Tibial nerve (tissue), 4 donors: ENCODE data around the gene MEP1B. TPM values are rescaled to one million over a fixed set of nuclear protein-coding genes. Genes with fewer than 3 reads are reported as not detected.

Experiments
- DNase-seq, 2 donors: peaks; one replicate each; pipeline ENCODE4 v3.0.0-alpha.2; 2019; ENCODE audit warnings: low spot score in 2 of 2
- H3K27ac ChIP-seq, 4 donors: fragments of 200-600 bp; sonication (generic) in 3 of 4; one replicate each; pipeline ENCODE4 v1.5.1; 2017 to 2019; ENCODE audit warnings: mild to moderate bottlenecking in 1 of 4
- H3K27me3 ChIP-seq, 2 donors: fragments of 200-600 bp; sonication (generic) in 1 of 2; one replicate each; pipeline versions ENCODE4 v1.5.1 to v1.6.0; 2017 to 2019
- H3K36me3 ChIP-seq, 3 donors: fragments of 200-600 bp; sonication (generic); one replicate each; pipeline ENCODE4 v1.5.1; 2018 to 2019
- H3K4me1 ChIP-seq, 4 donors: fragments of 200-600 bp; sonication (generic) in 3 of 4; one replicate each; pipeline ENCODE4 v1.5.1; 2017 to 2019
- H3K4me3 ChIP-seq, 4 donors: fragments of 200-600 bp; sonication (generic) in 3 of 4; one replicate each; pipeline ENCODE4 v1.5.1; 2017 to 2019; ENCODE audit warnings: mild to moderate bottlenecking in 1 of 4, moderate library complexity in 1 of 4
- H3K9me3 ChIP-seq, 4 donors: fragments of 200-600 bp; sonication (generic) in 3 of 4; one replicate each; pipeline ENCODE4 v1.5.1; 2017 to 2019
- CTCF ChIP-seq, 5 experiments: fragments of 200-600 bp in 3 of 5; fragments of 450-650 bp in 2 of 5; sonication (generic) in 3 of 5; IDR thresholded peaks; one replicate each; pipeline ENCODE4 v1.5.1; 2016 to 2019; ENCODE audit warnings: antibody characterized with exemption in 5 of 5, mild to moderate bottlenecking in 3 of 5, moderate library complexity in 2 of 5
- EP300 ChIP-seq, 2 donors: sonication (generic); formaldehyde crosslinking; IDR thresholded peaks; one replicate each; pipeline ENCODE4 v1.6.1; 2017; ENCODE audit warnings: antibody characterized with exemption in 2 of 2, mild to moderate bottlenecking in 1 of 2
- POLR2A ChIP-seq, 2 donors: fragments of 450-650 bp; IDR thresholded peaks; one replicate each; pipeline ENCODE4 v1.6.1; 2017; ENCODE audit warnings: antibody characterized with exemption in 2 of 2, mild to moderate bottlenecking in 2 of 2, moderate library complexity in 2 of 2
- WGBS, 2 donors: methylation state at CpG; one replicate each; pipeline ENCODE4 v1.1.5; 2018; 5-methylcytosine and 5-hydroxymethylcytosine counted together
- total RNA-seq, 4 donors: library from RNA; depleted of rRNA; stranded (reverse); fragments of >200 nt; gene quantifications; one replicate each; pipeline ENCODE4 v1.1.0, GENCODE V29; 2016

Gene MEP1B
- total RNA-seq, 4 donors from 2014 or later, result not detected

- no peak for DNase-seq
- no peak for TF ChIP-seq CTCF (IDR thresholded peaks at IDR 0.05)
- Histone ChIP-seq H3K4me1 (no peaks in the 10 kb centered on the region), H3K36me3 (peaks cover 0 to 4% (median 0%) of the 10 kb centered on the region in 3 donors), H3K4me3 (no peak overlapping the region), H3K27me3 (no peaks in the 10 kb centered on the region), H3K27ac (no peak overlapping the region), H3K9me3 (no peaks in the 10 kb centered on the region)
- WGBS, 2 donors, result 93 to 97% methylated on average over 17 to 25 of the region's 32 CpGs
Observed at GRCh38 chr18:32195881-32196815, 6.3 kb downstream of the MEP1B start.

DNA sequence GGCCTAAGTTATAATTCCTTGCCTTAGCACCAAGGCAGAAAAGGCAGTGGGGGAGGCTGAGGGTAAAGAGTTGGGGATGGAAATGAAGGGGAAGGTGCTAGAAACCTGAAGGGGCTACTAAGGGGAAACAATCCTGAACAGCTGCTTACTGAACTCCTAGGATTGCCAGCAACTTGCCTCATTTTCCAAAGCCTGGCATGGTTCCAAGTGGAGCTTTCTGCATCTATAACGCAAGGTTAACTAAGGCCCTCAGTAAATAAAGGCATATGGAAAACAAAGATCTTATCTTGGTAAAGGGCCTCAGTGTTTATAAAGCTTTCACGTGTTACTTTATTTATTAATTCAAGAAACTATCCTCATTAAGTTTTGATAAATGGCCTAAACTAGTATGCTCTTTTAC, 10.9 kb downstream of the MEP1B start:
- H3K4me1 ChIP-seq, result no peaks in the 10 kb centered on the region
- no peaks in the 10 kb centered on the region for H3K27me3 ChIP-seq
- no peak overlapping the region for H3K27ac ChIP-seq
- no peak for DNase-seq
- no peak overlapping the region for H3K4me3 ChIP-seq
- H3K36me3 ChIP-seq, result peaks cover 0 to 4% (median 0%) of the 10 kb centered on the region in 3 donors
- no peaks in the 10 kb centered on the region for H3K9me3 ChIP-seq
- TF ChIP-seq POLR2A (IDR thresholded peaks at IDR 0.05), result no peak
- TF ChIP-seq CTCF (IDR thresholded peaks at IDR 0.05), result no peak
- TF ChIP-seq EP300 (IDR thresholded peaks at IDR 0.05), result no peak
- 39 to 50% methylated on average over 2 of the region's 2 CpGs for WGBS, 2 donors

GRCh38 chr18:32201948-32202672, 12.3 kb downstream of the MEP1B start:
- no peaks in the 10 kb centered on the region for H3K36me3 ChIP-seq
- no peak overlapping the region for H3K4me3 ChIP-seq
- no peak for TF ChIP-seq EP300 (IDR thresholded peaks at IDR 0.05)
- TF ChIP-seq POLR2A (IDR thresholded peaks at IDR 0.05), result no peak
- no peak overlapping the region for H3K27ac ChIP-seq
- no peak for DNase-seq
- no peaks in the 10 kb centered on the region for H3K27me3 ChIP-seq
- 87 to 88% methylated on average over 3 of the region's 3 CpGs for WGBS, 2 donors
- H3K4me1 ChIP-seq, result no peaks in the 10 kb centered on the region
- H3K9me3 ChIP-seq, result no peaks in the 10 kb centered on the region

DNA sequence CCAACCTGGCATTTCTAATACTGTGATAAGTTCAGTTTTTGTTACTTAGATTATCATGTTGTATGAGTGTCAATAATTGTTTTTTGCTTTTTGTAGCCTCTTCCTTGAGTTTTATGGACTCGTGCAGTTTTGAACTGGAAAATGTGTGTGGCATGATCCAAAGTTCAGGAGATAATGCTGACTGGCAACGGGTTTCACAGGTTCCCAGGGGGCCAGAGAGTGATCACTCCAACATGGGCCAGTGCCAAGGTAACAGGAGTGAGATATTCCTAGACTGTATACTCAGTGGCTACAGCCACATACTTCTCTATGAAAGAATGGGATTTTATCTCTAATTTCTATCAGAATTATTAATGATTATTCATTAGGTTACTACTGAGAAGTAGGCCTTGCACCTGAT, 18.2 kb downstream of the MEP1B start:
- Histone ChIP-seq H3K36me3 (no peaks in the 10 kb centered on the region), H3K27me3 (no peaks in the 10 kb centered on the region), H3K4me1 (peaks cover 0 to 14% (median 0%) of the 10 kb centered on the region in 4 donors), H3K9me3 (no peaks in the 10 kb centered on the region), H3K27ac (no peak overlapping the region), H3K4me3 (no peak overlapping the region)
- WGBS, 2 donors, result 44 to 46% methylated on average over 2 of the region's 2 CpGs
- TF ChIP-seq EP300 (IDR thresholded peaks at IDR 0.05) (no peak), POLR2A (IDR thresholded peaks at IDR 0.05) (no peak), CTCF (IDR thresholded peaks at IDR 0.05) (no peak)
- no peak for DNase-seq

- no peak overlapping the region for H3K27ac ChIP-seq
- H3K4me1 ChIP-seq, result peaks cover 0 to 14% (median 0%) of the 10 kb centered on the region in 4 donors
- H3K27me3 ChIP-seq, result no peaks in the 10 kb centered on the region
- TF ChIP-seq EP300 (IDR thresholded peaks at IDR 0.05), result no peak
- no peak for TF ChIP-seq CTCF (IDR thresholded peaks at IDR 0.05)
- TF ChIP-seq POLR2A (IDR thresholded peaks at IDR 0.05), result no peak
- no peak overlapping the region for H3K4me3 ChIP-seq
- H3K36me3 ChIP-seq, result no peaks in the 10 kb centered on the region
- DNase-seq, result no peak
- WGBS, 2 donors, result 62 to 67% methylated on average over 3 of the region's 3 CpGs
- H3K9me3 ChIP-seq, result no peaks in the 10 kb centered on the region
Observed at GRCh38 chr18:32208577-32208976, 18.7 kb downstream of the MEP1B start.
